GM21360 (cell line): ENCODE data around the gene FGF6.
"Not testable (repeated sequence)": the region's sequence is repeated elsewhere in the genome, so short reads cannot be mapped to it uniquely, and the experiment has no call there.

ENCODE experiments used
- ATAC-seq: cut with Tn5 transposase; IDR thresholded peaks from one replicate; pipeline ENCODE4 v1.9.1; 2021; ENCODE audit warnings: mild to moderate bottlenecking, moderate library complexity; ENCODE audit not compliant: unreplicated experiment

The FGF6 gene, protein sequence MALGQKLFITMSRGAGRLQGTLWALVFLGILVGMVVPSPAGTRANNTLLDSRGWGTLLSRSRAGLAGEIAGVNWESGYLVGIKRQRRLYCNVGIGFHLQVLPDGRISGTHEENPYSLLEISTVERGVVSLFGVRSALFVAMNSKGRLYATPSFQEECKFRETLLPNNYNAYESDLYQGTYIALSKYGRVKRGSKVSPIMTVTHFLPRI

DNA sequence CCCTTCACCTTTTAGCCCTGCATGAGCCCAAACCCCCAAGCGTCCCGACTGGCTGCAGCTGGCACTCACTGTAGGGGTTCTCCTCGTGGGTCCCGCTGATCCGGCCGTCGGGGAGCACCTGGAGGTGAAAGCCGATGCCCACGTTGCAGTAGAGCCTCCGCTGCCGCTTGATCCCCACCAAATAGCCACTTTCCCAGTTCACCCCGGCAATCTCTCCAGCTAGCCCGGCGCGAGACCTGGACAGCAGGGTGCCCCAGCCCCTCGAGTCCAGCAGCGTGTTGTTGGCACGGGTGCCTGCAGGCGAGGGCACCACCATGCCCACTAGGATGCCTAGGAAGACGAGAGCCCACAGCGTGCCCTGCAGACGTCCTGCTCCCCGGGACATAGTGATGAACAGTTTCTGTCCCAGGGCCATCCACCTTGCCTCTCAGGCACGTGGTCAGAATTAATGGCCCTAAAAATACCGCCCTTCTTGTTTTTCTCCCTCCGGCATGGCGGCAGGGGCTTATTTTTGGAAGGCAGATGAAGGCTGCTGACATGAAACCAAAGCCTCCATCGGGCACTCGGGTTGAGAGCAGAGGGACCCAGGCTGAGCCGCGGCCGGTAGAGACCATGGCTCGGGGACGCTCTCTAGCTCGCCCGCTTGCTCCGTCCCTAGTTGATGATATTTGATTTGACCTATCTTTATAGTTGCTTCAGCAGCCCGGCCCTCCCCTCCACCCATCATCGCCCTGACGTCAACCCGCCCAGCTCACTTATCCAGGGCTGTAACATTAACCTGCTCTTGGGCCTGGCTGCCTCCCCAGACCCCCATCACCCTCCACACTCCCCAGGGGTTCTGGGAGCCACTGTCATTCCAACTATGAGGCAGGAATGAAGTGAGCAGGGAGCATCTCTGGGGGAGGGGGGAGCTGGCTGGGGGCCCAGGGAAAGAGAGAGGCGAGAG is at the start of gene FGF6:
Gene FGF6, minus strand, starts transcription at position 660 of the 946 bp plus-strand sequence. Its CDS starts 245 bp downstream, at position 415.
- ATAC-seq = no peak

DNA sequence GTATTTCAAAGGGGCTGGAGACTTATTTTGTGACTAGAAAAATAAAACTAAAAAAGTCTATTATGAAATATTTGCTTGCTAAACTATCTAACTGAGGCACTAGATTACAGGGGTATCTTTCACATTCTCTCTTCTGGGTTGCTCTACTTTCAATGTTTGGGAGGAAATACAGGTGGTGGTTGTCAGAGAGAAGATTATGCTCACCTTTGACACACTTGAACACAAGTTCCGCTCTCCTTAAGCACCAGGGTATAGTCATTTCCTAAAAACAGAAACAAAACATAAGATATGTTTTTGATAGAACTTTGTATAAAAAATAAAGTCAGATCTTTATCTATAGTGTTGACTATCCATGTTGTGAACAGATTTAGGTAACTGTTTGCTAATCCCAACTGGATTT is 45.4 kb upstream of the FGF6 start:
- ATAC-seq = no peak

DNA sequence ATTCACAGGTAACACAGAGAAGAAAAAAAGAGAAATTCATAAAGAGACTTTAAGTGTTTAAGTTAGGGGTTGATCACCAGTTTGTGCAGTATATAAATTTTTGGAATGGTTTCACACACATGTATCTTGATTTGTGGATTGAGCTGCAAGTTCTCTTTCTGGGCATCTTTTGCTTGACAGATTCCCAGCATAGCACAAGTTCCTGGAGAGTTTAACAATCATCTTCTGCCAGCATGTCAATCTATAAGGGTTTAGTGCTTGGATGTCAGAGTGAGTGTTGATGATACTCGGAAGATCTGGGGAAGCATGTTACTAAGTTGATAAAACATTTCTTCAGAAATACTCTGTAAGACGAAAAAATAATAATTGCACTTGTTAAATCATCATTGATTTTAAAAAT is 43.9 kb upstream of the FGF6 start:
- ATAC-seq = no peak

DNA sequence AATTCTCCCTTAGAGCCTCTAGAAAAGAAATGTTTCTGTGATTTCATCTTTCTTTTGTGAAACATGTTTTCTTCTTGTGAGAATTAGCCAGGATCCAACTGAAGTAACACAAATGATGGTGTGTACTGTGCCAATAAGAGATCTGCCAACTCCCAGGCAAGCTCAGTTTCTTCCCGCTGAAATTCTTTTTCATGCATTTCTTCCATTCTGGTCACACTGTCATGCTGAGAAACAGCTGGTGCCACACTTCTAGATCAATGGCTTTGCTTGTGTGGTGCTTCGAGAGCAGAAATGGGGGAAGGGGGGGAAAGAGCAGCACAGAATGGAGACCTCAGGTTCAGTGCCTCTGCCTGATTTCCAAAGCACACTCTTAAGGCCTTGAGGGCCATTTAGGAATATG is 41.4 kb upstream of the FGF6 start:
- no peak for ATAC-seq

DNA sequence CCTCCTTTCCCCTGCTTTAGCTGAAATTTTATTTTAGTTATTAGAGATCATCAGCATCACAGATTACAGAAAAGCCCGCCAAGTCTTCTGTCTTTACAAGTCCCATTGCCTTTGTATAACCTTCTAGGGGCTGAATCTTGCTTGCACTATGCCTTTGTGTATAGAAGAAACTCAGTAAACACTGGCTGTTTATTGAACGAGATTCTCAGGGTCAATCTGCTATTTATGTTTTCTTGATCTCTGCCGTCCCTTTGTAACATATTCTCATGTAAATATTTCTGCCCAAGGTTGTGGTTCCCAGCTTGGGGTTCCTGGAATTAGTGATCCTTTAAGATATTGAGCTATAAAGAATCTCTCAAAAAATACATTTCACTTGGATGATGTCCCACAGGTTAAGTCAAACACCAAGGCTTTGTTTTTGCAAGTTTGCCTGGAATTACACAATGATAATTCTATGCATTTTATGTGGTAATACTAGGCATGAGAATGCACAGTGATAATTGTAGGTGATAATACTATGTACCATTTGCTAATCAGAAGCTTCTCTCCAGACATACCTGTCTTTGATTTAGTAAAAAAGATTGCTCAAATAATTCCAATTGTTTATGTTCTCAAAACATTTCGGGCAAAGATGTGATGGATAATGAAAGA is 40.6 kb upstream of the FGF6 start:
- ATAC-seq = no peak

DNA sequence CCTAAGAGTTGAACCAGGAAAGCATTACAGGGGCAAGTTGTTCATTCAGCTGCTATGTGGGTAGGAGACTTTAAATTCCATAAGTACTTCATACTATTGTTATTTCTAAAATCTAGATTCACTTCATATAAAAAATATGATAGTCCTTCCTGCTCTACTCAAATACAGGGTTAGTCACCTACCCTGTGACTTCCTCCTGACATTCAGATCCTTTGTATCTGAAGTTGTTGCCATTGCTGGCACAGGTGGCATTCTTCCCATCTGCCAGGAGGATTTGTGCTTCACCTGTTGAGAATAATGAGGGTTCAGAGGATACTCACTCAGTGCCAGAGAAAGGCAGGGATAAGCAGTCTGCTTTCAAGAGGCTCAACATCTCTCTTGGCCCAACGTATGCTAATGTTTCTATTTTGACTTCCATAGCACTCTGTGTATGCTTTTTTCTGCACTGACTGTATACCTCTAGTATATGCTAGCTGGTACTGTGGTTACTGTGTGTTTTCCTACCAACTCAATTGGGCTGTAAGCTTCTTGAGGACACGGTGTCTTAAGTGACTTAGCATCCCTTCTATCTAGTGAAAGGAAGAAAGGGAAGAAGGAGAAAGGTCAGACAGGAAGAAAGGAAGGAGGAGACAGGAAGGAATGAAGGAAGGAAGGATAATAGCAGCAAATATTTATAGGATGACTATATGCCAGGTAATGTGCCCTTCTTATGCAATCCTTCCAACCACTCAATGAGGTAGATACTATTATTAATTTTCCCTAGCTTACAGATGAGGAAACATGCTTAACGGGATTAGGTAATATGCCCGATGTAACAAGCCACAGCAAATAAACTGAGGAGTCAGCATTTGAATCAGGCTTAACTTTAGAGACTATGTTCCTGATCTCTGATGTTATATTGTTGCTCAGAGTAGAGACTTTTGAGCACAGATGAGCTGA is 38.5 kb upstream of the FGF6 start:
- no peak for ATAC-seq

DNA sequence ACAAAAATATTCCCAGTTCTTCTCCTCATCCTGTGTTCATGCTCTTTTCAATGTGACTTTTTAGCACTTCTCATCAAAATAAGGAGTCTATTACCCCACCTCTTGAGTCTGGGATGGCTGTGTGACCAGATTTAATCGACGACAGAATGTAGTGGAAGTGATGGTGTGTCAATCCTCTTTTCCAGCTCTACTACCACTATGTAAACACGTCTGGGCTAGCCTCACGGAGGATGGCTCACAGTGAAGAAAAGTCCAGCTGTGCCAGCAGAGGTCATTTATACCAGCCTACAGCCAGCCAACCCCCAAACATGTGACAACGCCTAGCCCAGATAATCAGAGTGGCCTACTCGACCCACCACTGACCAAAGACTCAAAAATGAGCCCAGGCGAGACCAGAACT is 37.3 kb upstream of the FGF6 start:
- no peak for ATAC-seq

DNA sequence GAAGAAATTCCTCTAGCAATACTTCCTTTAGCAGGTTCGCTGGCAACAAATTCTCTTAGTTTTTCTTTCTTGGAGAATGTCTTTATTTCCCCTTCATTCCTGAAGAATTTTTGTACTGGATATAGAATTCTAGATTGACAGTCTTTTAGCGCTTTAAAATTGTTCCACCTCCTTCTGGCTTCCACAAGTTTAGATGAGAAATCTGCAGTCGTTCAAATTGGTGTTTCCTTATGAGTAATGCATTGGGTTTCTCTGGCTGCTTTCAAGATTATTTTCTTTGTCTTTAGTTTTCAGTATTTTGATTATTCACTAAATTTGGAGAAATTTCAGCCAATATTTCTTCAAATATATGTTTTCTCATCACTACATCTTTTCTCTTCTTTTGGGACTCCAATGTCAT is 33.3 kb upstream of the FGF6 start:
- no peak for ATAC-seq

DNA sequence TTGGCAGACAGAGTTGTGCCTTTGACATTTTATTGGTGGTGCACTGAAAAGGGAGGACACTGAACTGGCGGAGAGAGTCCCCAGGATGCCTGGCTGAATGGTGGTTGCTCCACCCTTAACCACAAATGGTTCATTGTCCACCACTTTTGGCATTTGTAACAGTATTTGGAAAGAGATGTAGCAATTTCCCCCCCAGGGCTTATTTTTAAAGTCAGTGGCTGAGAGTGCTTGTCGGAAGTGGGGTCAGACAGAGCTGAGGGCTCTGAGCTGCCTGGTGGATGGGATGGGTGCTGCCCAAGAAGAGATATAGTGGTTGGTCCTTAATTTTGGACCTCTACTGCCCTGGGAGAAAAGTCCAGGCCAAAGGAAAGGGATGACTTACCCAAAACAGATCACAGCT is 31.5 kb upstream of the FGF6 start:
- no peak for ATAC-seq

DNA sequence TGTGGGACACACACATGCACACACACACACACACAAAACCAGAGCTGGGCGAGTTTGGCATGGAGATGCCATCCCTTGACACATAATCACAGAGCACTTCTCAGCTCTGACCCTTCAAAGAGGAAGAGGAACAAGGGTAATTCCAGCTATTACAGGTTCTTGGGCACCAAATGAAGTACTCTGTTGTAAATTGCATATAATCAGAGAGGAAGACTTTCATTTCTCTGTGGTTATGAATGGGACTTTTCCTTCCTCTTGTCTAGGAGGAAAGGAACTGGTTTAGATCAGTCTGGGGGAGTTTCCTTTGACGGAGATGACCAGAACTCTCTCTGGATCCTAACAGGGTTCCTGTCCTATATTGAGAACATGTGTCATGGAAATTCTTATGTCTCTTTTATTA is 26.4 kb upstream of the FGF6 start:
- no peak for ATAC-seq

DNA sequence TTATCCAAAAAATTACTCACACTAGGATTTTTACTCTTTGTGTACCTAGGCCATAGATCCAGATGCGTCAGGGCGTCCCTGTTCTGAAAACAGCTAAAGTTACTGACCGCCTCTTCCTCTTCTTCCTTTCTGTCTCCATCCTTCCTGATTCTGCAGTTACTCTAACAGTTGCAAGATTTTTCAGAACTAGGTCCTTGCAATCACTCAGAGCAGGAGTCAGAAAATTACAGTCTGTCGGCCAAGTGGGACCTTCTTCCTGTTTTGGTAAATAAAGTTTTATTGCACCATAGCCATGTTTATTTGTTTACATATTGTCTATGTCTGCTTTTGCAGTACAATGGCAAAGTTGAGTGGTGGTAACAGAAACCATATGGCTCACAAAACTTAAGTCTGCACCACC is 25.6 kb upstream of the FGF6 start:
- ATAC-seq = no peak

DNA sequence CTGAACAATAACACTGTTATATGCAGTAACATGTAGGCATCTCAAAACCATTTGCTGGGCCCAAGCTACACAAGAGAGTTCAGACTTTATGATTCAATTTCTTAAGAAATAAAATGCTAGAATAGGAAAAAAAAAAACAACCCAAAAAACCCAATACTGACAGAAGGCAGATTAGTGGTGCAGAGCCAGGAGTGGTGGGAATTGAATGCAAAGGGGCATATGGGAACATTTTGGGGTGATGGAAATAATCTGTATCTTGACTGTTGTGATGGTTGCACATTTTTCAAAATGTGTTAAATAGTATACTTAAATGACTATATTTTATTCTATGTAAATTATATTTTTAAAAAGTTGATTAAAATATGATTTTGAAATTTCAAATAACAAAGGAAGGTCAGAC is 23.4 kb upstream of the FGF6 start:
- no peak for ATAC-seq

DNA sequence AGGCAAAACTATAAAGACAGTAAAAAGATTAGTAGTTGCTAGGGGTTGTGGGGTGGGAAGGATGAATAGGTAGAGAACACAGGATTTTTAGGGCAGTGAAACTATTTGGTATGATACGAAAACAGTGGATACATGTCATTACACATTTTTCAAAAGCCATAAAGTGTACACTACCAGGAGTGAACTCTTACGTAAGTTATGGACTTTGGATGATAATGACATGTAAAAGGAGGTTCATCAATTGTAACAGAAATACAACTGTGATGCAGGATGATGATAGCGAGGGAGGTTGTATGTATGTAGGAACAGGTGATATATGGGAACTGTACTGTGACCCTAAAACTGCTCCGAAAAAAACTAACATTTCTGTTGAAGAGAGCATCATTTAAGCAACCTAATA is 15.1 kb upstream of the FGF6 start:
- no peak for ATAC-seq

DNA sequence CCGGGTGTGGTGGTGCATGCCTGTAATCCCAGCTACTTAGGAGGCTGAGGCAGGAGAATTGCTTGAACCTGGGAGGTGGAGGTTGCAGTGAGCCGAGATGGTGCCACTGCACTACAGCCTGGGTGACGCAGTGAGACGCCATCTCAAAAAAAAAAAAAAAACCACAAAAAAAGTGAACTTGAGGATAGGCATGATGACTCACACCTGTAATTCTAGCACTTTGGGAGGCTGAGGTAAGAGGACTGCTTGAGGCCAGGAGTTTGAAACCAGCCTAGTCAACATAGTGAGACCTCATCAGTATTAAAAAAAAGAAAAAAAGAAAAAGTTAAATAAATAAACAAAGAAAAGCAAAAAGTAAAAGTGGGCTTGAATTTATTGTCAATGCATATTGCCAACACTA is 10.2 kb upstream of the FGF6 start:
- ATAC-seq = not testable (repeated sequence)

DNA sequence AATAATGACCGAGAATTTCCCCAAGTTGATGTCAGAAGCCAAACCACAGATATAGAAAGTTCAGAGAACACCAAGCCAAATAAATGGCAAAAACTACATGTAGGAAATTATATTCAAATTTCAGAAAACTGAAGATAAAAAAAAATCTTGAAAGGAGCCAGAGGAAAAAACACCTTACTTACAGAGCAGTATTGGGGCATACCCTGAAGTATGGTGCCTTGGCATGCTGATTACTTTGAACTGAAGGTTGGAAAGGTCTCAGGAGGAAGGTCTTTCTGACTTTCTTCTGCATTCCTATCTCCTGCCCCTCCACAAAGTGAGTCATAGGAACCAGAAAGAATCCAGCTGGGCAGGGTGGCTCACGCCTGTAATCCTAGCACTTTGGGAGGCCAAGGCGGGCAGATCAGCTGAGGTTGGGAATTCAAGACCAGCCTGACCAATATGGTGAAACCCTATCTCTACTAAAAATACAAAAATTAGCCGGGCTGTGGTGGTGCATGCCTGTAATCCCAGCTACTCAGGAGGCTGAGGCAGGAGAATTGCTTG is 8.8 kb upstream of the FGF6 start:
- ATAC-seq = no peak

DNA sequence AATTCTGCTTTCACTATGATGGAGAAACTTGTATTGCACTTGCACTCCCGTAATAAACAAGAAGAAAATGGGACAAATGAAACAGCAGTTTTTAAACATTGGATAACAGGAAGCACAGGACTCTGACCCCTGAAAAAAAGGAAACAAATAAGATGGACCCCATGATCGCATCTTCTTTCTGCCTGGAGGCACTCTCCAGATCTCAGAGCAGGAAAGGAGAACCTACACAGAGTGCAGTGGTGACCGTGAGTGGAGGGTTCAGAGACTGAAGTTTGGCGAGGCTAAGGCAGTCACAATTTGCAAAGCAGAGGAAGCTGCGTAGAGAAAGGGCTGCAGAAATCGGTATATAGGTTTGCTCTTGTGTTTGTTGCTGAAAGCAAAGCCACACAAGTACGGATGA is 6.1 kb upstream of the FGF6 start:
- no peak for ATAC-seq

DNA sequence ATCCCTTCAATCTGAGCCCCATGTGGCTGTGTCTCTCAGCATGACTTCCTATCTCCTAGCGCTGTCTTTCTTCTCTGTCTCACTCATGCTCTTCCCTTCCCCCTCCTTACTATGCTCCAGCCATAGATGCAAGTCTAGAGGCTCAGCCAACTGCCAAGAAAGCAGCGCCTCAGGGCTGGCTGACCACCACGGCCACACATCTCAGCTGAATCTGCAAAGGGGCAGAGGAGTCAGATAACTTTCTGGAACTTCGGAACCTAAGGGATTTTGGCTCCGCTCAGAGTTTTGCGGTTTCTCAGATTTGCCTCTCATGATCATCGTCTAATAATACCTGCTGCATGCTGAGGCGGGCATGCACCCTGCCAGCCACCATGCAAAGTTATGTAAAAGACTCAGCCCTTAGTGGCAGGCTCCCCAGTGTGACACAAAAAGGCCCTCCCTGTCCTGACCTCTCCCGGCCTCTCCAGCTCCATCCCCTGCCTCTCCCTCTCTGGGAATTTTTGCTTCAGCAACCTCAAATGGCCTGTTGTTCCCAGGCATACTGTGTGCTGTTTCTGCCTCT is 5.0 kb upstream of the FGF6 start:
- ATAC-seq = no peak

DNA sequence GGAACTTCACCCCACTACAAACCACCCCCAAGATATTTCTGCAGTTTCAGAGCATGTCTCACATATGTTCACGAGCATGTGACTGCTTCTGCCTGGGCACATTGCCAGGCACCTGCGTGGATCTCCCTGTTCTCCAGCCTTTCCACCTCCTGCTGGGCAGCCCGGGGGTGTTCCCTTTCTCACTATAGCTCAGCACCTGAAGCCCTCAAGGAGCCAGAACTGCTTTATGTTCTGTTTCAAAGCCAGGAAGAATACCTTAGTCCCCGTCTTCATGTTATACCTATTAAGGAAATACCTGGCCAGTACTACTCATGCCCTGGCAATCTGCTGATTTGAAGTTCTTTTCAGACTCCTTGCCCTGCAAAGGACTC is 4.2 kb upstream of the FGF6 start:
- ATAC-seq = no peak

DNA sequence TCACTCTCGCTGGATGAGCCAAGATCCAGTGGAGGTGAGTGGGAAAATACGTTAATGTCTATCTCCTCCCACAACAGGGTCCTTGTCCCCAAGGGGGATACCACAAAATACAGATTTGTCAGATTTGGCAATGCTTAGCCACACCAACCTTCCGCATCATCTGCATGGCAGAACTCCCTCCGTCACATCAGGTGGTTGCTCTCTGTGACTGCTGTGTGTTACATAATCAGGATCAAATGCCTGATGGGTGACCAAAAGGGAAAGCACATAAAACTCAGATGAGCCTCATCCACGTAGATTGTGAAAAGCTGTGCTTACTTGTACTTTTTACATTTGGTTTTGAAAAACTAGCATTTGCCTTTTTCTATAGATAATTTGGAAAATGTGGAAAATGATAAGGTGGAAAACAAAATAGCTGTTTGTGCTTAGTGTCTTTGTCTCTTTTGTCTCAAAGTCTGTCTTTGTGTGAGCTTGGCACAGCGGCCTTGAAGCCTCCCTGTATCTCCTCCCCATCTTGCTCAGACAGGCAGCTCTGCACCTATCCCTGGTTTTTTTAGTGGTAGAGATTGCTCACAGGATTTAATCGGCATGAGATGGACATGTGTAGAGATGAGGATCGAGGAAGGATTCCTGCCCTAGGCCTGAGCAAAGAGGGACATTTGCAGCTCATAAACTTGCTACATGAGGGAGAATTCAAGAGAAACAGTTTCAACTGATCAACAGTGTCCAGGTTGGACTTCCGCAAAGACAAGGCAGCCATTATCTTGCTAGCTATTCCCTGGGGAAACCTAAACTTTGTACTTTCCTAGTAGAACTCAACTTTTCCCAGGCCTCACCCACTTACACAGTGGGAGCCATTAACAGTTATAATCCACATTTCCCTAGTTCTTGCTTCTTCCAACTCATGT is 3.6 kb upstream of the FGF6 start:
- no peak for ATAC-seq
